ENCODE measurements around the gene TPM4.

TPM4 gene

GRCh38 chr19:16125737-16126495, 49.6 kb downstream of the TPM4 start:
- DNase-seq (ENCODE audit: low read depth in 2 of 2), result no peak

- DNase-seq (ENCODE audit: low read depth in 2 of 2), result no peak
Measured at GRCh38 chr19:16127080-16127479, 50.8 kb downstream of the TPM4 start.

DNA sequence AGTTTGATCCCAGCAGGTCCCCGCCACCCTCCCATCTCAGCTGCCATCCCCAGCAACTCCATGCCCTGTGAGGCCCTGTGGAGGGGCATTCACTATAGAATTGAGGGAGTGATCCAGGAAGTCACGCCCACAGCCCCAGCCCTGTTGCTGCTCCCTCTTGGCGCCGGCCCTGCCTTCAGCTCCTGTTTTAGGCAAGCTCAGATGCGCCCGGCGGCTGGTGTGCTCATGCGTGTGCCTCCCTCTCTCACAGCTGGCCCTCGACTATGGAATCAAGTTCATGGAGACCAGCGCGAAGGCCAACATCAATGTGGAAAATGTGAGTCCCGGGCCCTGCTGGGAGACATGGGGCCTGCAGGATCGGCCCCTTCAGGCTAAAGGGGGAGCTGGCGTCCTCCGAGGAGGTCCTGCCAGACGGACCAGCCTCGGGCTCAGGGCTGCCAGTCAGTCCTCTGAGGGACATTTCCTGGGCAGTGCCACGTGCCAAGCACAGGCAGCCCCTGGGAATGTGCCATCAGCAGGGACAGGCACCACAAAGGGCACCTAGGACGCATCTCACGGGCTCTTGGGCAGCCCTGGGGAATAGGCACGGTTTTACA, 51.6 kb downstream of the TPM4 start:
- DNase-seq (ENCODE audit: low read depth in 2 of 2), result no peak

- DNase-seq (ENCODE audit: low read depth in 2 of 2), result no peak
Measured at GRCh38 chr19:16131648-16132047, 55.4 kb downstream of the TPM4 start.

DNA sequence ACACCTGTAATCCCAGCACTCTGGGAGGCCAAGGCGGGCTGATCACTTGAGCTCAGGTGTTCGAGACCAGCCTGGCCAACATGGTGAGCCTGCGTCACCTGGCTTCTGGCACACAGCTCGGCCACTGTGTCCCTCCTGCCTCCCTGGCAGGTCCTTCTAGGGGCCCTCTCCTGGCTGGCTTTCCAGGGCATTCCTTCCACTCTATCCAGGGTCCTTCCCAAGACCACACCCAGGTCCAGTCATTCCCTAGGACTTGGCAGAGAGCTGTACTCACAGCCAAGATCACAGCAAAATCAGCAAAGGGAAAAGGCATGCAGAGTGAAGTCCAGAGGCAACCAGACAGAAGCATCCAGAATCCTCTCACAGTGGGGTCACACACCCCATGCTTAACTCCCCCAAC, 57.5 kb downstream of the TPM4 start:
- DNase-seq (ENCODE audit: low read depth in 2 of 2), result no peak

- no peak for DNase-seq (ENCODE audit: low read depth in 2 of 2)
Measured at GRCh38 chr19:16134510-16134909, 58.2 kb downstream of the TPM4 start.

- DNase-seq (ENCODE audit: low read depth in 2 of 2), result no peak
Measured at GRCh38 chr19:16135430-16136127, 59.3 kb downstream of the TPM4 start.

DNA sequence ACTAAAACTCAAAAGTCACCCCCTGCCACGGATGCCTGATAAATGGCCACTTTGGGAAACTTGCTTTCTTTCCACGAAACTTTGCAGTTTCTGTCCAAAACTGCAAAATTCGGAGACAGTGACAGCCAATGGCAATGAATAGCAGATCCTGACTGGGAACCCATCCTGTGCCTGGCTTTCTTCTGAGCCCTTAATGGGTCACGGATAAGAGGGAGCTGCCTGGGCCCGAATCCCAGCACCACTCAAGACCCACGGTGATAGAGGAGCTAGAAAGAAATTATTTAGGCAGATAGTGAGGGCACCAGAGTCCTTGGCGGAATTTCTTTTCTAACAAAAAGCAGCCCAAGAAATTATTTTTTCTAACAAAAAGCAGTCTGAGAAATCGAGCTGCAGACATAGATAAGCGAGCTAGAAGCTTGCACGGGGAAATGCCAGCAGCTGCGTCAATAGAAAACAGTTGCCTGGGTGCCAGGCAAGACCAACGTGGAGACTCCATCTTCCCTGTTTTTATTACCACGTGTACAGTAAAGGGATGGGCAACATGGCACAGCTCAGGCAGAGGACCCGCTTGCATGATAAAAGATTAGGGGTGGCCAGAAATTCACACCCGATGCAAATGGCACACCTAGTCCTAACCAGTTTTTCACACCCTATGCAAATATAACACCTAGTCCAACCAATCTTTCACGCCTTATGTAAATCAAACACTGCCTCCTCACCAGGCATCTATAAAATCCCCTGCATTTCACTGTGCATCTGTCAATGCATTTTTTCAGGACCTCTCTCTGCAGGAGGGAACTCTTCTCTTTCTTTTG, 60.1 kb downstream of the TPM4 start:
- DNase-seq (ENCODE audit: low read depth in 2 of 2), result no peak

DNA sequence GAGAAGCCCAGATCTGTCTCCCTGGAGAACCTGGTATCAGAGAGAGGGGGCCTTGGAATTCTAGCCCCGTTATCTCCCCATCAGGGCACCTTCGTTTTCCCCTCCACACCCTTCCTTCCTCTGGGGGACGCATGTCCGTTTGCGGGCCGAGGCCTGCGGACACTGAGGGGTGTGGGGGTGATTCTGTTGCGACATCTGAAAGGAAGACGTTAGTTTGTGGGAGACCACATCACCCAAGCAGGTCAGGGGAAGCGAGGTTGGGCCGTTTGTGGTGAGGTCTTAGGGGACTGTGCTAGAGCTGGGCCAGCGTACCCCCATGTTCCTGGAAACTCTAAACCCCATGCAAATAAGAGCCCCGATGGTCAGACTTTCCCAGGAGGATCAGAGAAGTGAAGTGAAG, 63.5 kb downstream of the TPM4 start:
- DNase-seq (ENCODE audit: low read depth in 2 of 2), result no peak

DNA sequence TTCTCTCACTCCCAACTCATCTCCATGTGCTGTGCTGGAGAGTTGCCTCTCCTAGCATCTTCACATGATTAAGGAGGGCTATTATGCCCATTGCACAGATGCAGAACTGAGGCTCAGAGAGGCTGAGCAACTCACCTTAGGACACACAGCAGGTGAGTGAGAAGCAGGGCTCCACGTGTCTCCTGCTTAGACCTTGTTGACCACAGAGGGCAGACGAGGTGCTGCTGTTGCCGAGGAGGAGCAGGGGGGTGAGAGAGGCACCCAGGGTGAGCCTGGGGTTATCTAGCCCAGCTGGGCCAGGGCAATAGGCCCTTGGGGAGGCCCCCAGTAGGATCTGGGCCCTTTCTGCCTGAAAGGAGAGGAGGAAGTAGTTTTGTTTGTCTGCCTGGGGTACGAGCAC, 64.7 kb downstream of the TPM4 start:
- DNase-seq (ENCODE audit: low read depth in 2 of 2), result no peak

DNA sequence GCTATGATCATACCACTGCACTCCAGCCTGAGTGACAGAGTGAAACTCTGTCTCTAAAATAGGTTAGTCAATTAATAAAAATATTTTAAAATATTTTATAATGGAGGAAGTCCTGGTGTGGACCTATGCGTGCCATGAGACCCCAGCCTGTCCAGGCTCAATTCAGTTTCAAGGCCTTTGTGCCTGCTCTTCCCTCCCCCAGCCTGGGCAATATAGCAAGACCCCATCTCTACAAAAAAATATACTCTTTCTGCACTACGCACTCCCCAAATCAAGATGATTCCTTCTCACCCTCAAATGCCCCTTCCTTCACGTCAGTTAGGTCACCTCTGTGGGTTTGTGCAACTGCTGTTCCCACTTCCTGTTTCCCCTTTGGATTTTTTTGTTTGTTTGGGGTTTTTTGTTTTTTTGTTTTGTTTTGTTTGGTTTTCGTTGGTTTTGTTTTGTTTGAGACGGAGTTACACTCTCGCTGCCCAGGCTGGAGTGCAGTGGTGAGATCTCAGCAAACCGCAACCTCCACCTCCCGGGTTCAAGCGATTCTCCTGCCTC, 65.8 kb downstream of the TPM4 start:
- DNase-seq (ENCODE audit: low read depth in 2 of 2), result no peak

DNA sequence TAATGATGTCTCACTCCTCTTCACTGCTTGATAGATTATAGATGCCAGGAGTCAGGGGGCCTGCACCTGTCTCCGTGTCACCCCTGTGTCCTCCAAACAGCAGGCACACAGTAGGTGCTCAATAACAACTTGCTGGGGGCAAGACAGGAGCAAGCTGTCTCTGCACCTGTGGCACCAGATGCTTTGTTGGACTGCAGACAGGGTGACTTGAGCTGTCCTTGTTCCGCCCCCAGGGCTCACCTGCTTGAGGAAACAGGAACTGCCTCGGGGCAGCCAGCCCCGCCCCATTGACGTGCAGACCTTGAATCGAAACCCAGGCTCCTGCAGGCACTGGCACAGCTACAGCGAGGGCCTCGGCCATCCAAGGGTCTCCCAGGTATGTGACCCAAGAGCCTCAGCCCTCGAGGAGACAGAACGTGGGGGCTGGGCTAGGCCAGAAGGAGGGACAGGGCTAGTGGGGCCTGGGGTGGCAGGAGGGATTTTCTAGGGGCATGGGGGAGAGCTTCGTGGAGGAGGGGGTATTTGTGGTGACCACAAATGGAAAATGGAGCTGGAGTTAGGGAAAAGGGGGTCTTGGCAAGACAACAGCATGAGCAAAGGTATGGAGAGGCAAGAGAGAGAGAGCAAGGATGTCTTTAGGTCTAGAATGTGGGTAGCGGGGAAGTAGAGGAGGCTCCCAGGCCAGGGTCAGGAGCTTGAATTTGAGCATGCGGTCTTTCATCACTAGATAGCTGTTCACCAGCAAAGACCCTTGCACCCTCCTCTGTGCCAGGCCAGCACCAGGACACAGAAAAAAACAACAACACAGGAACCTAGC, 67.3 kb downstream of the TPM4 start, which contains the start of gene HSH2D:
TSS of gene HSH2D (plus strand) at position 287 of the 817 bp plus-strand sequence. CDS start 5,066 bp downstream, outside the sequence.
- DNase-seq (ENCODE audit: low read depth in 2 of 2), result no peak

- DNase-seq (ENCODE audit: low read depth in 2 of 2), result no peak
Measured at GRCh38 chr19:16144216-16144581, 67.9 kb downstream of the TPM4 start.

GRCh38 chr19:16146112-16146511, 69.8 kb downstream of the TPM4 start:
- no peak for DNase-seq (ENCODE audit: low read depth in 2 of 2)

DNA sequence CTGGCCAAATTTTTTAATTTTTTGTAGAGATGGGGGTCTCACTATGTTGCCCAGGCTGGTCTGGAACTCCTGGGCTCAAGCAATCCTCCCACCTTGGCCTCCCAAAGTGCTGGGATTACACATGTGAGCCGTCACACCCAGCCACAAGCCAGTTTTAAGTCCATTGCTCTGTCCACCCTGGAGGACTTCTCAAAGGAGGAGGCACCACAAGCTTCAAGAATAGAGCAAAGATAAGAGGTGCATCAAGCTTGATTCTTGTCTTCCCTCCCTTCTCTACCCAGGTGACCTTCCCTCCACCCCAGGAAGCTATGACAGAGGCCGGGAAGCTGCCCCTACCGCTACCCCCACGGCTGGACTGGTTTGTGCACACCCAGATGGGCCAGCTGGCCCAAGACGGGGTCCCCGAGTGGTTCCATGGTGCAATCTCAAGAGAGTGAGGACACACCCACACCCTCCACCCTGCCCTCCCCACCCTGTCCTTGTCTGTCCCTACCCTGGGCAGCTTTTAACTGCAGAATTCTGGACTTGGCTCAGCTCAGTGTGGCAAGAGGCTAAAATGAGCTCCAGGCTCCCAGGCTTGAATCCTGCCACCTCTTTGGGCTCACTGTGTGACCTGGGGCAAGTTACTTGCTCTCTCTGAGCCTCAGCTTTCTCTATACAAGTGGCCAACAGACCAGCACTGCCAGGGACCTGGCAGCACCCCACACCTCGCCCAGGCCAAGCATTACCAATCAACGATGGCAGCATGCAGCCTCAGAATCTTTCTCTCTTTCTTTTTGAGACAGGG, 72.3 kb downstream of the TPM4 start:
- DNase-seq (ENCODE audit: low read depth in 2 of 2), result no peak
